HCT116 (cell line): ENCODE measurements around the gene SLC12A8. TPM values are rescaled to one million over a fixed set of nuclear protein-coding genes. Genes with fewer than 3 reads are reported as not detected.

Source experiments
- ATAC-seq: fragments of 200-7000 bp; cut with Tn5 transposase; 2 replicates; pipeline ENCODE4 v1.9.1; 2020; ENCODE audit warnings: mild to moderate bottlenecking, moderate library complexity
- BruUV-seq: library from RNA; stranded (reverse); fragments of 400-500 nt; replicated peaks from 2 replicates; lab custom pipeline; 2021; lab: Mats Ljungman, UMichigan
- CTCF ChIA-PET: fragments of 300-600 bp; sonication (Branson Sonifier 250); formaldehyde crosslinking; loops from one replicate; lab custom pipeline; 2021; ENCODE audit warnings: antibody characterized with exemption; lab: Charles Lee
- POLR2A ChIA-PET: fragments of 300-600, 350-600 bp; sonication (Branson Sonifier 250); formaldehyde crosslinking; loops from one replicate; lab custom pipeline; 2021; ENCODE audit warnings: antibody characterized with exemption; lab: Charles Lee
- RAD21 ChIA-PET, 2 experiments: fragments of 300-600 bp; sonication (Branson Sonifier 250); formaldehyde crosslinking; loops; one replicate each; lab custom pipeline; 2023; ENCODE audit warnings: low total read pairs in 2 of 2; ENCODE audit not compliant: uncharacterized antibody in 2 of 2, unreplicated experiment in 2 of 2, low non-redundant PET in 1 of 2; lab: Charles Lee
- DNase-seq: peaks from one replicate; pipeline ENCODE4 v3.0.0-alpha.2; 2010; ENCODE audit warnings: low read depth, low spot score
- H2AFZ ChIP-seq: fragments of 200-600 bp; shearing (Covaris generic), sonication (generic); 2 replicates; pipeline ENCODE4 v1.6.1; 2017; ENCODE audit warnings: low read depth, mixed run types, mixed read lengths, antibody characterized with exemption, low read length; ENCODE audit not compliant: poor library complexity, severe bottlenecking
- H3K27ac ChIP-seq: 2 replicates; pipeline ENCODE4 v1.5.1; 2012; ENCODE audit warnings: low read depth, low read length
- H3K27me3 ChIP-seq: fragments of 200-600 bp; sonication (generic); 2 replicates; pipeline ENCODE4 v1.6.1; 2016; ENCODE audit warnings: mixed run types, low read length, mixed read lengths; ENCODE audit not compliant: insufficient read depth
- H3K36me3 ChIP-seq, 2 experiments: fragments of 200-500 bp in 1 of 2; fragments of 200-600 bp in 1 of 2; sonication (Bioruptor generic) in 1 of 2; sonication (generic) in 1 of 2; 2 replicates each; pipeline versions ENCODE4 v1.5.1 to v1.6.1; 2014 to 2016; ENCODE audit warnings: low read length in 2 of 2, inconsistent platforms in 1 of 2, mixed read lengths in 1 of 2, mixed run types in 1 of 2; ENCODE audit not compliant: insufficient read depth in 2 of 2, control insufficient read depth in 1 of 2
- H3K4me1 ChIP-seq, 2 experiments: fragments of 200-600 bp in 1 of 2; sonication (generic) in 1 of 2; 2 replicates each; pipeline versions ENCODE4 v1.5.1 to v1.6.1; 2012 to 2017; ENCODE audit warnings: low read length in 2 of 2, inconsistent platforms in 1 of 2, mild to moderate bottlenecking in 1 of 2, mixed read lengths in 1 of 2, mixed run types in 1 of 2, moderate library complexity in 1 of 2; ENCODE audit not compliant: insufficient read depth in 2 of 2, control insufficient read depth in 1 of 2
- H3K4me2 ChIP-seq: fragments of 200-600 bp; sonication (generic); 2 replicates; pipeline ENCODE4 v1.6.1; 2017; ENCODE audit warnings: mixed run types, low read length, mixed read lengths
- H3K4me3 ChIP-seq, 2 experiments: fragments of 200-600 bp in 1 of 2; sonication (generic) in 1 of 2; replicated peaks in 1 of 2; 2 replicates each; pipeline ENCODE4 v1.5.1; 2011 to 2016; ENCODE audit warnings: low read length in 2 of 2, control low read depth in 1 of 2, low read depth in 1 of 2, mild to moderate bottlenecking in 1 of 2, mixed read lengths in 1 of 2, mixed run types in 1 of 2
- H3K79me2 ChIP-seq: fragments of 200-600 bp; sonication (generic); 2 replicates; pipeline ENCODE4 v1.6.1; 2017; ENCODE audit warnings: mild to moderate bottlenecking, mixed run types, low read length, moderate library complexity, mixed read lengths; ENCODE audit not compliant: insufficient read depth
- H3K9ac ChIP-seq: fragments of 200-600 bp; sonication (generic); 2 replicates; pipeline ENCODE4 v1.6.1; 2016; ENCODE audit warnings: low read length, mixed read lengths
- H3K9me2 ChIP-seq: fragments of 200-600 bp; sonication (generic), shearing (Covaris generic); 2 replicates; pipeline ENCODE4 v1.6.1; 2017; ENCODE audit warnings: mixed run types, mild to moderate bottlenecking, moderate library complexity; ENCODE audit not compliant: insufficient read depth
- H3K9me3 ChIP-seq, 2 experiments: fragments of 200-500 bp in 1 of 2; fragments of 200-600 bp in 1 of 2; sonication (Bioruptor generic) in 1 of 2; sonication (generic) in 1 of 2; 2 replicates each; pipeline ENCODE4 v1.6.1; 2014 to 2017; ENCODE audit warnings: low read length in 2 of 2, mixed read lengths in 2 of 2, inconsistent platforms in 1 of 2, low read depth in 1 of 2, mild to moderate bottlenecking in 1 of 2, mixed run types in 1 of 2, moderate library complexity in 1 of 2; ENCODE audit not compliant: control insufficient read depth in 1 of 2, insufficient read depth in 1 of 2
- H4K20me1 ChIP-seq: fragments of 200-600 bp; sonication (generic), shearing (Covaris generic); 2 replicates; pipeline ENCODE4 v1.6.1; 2017; ENCODE audit warnings: mixed run types, mild to moderate bottlenecking, moderate library complexity; ENCODE audit not compliant: insufficient read depth
- CEBPB ChIP-seq: IDR thresholded peaks from 2 replicates; pipeline ENCODE4 v1.6.1; 2012; ENCODE audit warnings: low read depth
- ELF1 ChIP-seq: IDR thresholded peaks from 2 replicates; pipeline ENCODE4 v1.6.1; 2012; ENCODE audit warnings: low read depth, borderline replicate concordance
- FOSL1 ChIP-seq: IDR thresholded peaks from 2 replicates; pipeline ENCODE4 v1.6.1; 2012; ENCODE audit warnings: low read depth
- SIN3A ChIP-seq: IDR thresholded peaks from 2 replicates; pipeline ENCODE4 v1.6.1; 2012; ENCODE audit warnings: low read depth
- intact Hi-C: fragments of 100-400 bp; cut with micrococcal nuclease; formaldehyde crosslinking; loops from 2 replicates; pipeline ENCODE4 v1.10.0; 2022
- total RNA-seq: library from RNA; stranded (reverse); gene quantifications from one replicate; pipeline ENCODE4 v1.2.1, GENCODE V29; 2021; ENCODE audit not compliant: unreplicated experiment
- TF ChIP-seq, protein P1 (sequence below): IDR thresholded peaks from 2 replicates; pipeline ENCODE4 v1.6.1; 2011; ENCODE audit warnings: mild to moderate bottlenecking, low read length, moderate library complexity; ENCODE audit not compliant: insufficient replicate concordance; ENCODE audit errors: extremely low read depth
- TF ChIP-seq, protein P2 (sequence below): IDR thresholded peaks from 2 replicates; pipeline ENCODE4 v1.6.1; 2012; ENCODE audit warnings: low read depth

SLC12A8 gene
- total RNA-seq, 1 experiment from 2014 or later, result 19.9 TPM

DNA sequence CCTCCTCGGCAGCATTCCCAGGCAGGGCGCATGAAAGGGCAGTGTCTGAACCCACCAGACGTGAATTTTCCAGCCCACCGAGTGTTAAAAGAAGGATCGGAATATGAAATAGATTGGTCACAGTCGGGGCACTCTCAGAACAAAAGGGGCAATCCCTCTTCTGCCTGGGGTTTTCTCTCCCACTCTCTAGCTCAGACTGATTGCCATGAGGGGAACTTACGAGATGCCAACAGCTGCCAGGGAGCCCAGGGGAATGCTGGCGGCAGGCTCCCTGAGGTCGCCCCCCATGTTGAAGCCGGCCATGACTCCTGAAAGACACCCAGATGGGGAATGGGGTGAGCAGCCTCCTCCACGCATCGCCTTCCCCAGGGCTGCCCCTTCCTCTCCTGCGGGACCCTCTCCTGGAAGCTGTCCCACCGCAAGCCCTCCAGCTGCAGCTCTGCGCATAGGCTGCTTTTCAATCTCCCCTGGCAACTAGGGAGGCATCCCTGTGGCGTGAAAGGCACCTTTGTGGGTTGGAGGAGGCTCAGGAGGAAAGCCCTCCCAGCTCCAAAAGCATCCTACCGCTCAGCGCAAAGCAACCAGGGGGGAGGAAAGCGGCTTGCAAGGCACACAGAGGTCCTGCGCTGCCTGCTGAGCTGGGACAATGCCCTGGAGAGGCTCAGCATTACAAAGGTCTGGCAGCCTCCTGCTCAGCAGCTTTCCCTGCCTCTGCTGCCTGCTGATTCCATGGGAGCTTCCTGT, 92.0 kb downstream of the SLC12A8 start:
- intact Hi-C loops, result no loop called here

More for the DNA sequence above, 92.0 kb downstream of the SLC12A8 start:
- no TSS peak for BruUV-seq
- CTCF ChIA-PET, result no interaction called here
- RAD21 ChIA-PET, result no interaction called here
- no peaks in the 10 kb centered on the region for H3K4me1 ChIP-seq
- DNase-seq, result no peak
- H3K9me3 ChIP-seq, result no peaks in the 10 kb centered on the region
- no peaks in the 10 kb centered on the region for H4K20me1 ChIP-seq
- no peak for ATAC-seq
- no peaks in the 10 kb centered on the region for H3K36me3 ChIP-seq
- no peak for TF ChIP-seq FOSL1
- TF ChIP-seq, protein P1, sequence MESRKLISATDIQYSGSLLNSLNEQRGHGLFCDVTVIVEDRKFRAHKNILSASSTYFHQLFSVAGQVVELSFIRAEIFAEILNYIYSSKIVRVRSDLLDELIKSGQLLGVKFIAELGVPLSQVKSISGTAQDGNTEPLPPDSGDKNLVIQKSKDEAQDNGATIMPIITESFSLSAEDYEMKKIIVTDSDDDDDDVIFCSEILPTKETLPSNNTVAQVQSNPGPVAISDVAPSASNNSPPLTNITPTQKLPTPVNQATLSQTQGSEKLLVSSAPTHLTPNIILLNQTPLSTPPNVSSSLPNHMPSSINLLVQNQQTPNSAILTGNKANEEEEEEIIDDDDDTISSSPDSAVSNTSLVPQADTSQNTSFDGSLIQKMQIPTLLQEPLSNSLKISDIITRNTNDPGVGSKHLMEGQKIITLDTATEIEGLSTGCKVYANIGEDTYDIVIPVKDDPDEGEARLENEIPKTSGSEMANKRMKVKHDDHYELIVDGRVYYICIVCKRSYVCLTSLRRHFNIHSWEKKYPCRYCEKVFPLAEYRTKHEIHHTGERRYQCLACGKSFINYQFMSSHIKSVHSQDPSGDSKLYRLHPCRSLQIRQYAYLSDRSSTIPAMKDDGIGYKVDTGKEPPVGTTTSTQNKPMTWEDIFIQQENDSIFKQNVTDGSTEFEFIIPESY, result no peak
- TF ChIP-seq ELF1, result no peak
- TF ChIP-seq, protein P2, sequence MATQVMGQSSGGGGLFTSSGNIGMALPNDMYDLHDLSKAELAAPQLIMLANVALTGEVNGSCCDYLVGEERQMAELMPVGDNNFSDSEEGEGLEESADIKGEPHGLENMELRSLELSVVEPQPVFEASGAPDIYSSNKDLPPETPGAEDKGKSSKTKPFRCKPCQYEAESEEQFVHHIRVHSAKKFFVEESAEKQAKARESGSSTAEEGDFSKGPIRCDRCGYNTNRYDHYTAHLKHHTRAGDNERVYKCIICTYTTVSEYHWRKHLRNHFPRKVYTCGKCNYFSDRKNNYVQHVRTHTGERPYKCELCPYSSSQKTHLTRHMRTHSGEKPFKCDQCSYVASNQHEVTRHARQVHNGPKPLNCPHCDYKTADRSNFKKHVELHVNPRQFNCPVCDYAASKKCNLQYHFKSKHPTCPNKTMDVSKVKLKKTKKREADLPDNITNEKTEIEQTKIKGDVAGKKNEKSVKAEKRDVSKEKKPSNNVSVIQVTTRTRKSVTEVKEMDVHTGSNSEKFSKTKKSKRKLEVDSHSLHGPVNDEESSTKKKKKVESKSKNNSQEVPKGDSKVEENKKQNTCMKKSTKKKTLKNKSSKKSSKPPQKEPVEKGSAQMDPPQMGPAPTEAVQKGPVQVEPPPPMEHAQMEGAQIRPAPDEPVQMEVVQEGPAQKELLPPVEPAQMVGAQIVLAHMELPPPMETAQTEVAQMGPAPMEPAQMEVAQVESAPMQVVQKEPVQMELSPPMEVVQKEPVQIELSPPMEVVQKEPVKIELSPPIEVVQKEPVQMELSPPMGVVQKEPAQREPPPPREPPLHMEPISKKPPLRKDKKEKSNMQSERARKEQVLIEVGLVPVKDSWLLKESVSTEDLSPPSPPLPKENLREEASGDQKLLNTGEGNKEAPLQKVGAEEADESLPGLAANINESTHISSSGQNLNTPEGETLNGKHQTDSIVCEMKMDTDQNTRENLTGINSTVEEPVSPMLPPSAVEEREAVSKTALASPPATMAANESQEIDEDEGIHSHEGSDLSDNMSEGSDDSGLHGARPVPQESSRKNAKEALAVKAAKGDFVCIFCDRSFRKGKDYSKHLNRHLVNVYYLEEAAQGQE, result no peak
- no peak for TF ChIP-seq SIN3A
- no peak for TF ChIP-seq CEBPB
- no peak overlapping the region for H3K4me2 ChIP-seq
- H3K9me2 ChIP-seq, result no peaks in the 10 kb centered on the region
- H3K79me2 ChIP-seq, result no peaks in the 10 kb centered on the region
- no peak overlapping the region for H3K9ac ChIP-seq
- H3K4me3 ChIP-seq, result no peak overlapping the region
- no peak overlapping the region for H3K27ac ChIP-seq
- no peak overlapping the region for H2AFZ ChIP-seq
- POLR2A ChIA-PET, result no interaction called here
- H3K27me3 ChIP-seq, result no peaks in the 10 kb centered on the region
